ENCODE results near the gene CDK18.
A peak's percentile ranks its signal among the peaks of the same experiment; 100 is the strongest.

CDK18 gene

GRCh38 chr1:205527931-205528330, 23.5 kb downstream of the CDK18 start:
- no peak for TF ChIP-seq CTCF (IDR thresholded peaks at IDR 0.05; ENCODE audit: low read depth, low read length)
- in situ Hi-C loops (cut with HindIII; ENCODE audit: low sequenced_read_pairs), result no loop called here
- DNase-seq (ENCODE audit: low read depth, low spot score), result no peak
- H3K4me3 ChIP-seq (ENCODE audit: low read depth, low read length), result no peak overlapping the region

DNA sequence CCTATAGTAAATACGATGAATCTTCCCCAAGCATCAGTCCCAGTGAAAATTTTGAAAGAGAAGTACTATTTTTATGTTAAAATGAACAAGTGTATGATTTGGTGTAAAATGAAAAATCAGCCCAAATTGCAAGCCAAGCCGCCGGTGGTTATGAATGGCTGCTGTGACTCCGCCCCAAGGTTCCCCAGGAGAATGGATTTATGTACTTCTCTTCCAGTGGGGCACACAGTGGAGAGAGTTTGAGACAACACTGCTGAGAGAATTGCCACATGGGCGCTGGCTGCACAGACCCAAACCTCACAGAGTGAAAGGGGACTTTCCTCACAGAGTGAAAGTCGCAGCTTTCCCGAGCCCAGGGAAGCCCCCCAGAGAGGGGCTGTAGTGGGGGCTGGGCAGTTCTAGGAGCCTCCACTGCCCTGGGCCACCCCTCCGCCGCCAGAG, 24.0 kb downstream of the CDK18 start:
- no peak overlapping the region for H3K4me3 ChIP-seq (ENCODE audit: low read depth, low read length)
- in situ Hi-C loops (cut with HindIII; ENCODE audit: low sequenced_read_pairs), result no loop called here
- TF ChIP-seq CTCF (IDR thresholded peaks at IDR 0.05; ENCODE audit: low read depth, low read length), result no peak
- no peak for DNase-seq (ENCODE audit: low read depth, low spot score)

- DNase-seq (ENCODE audit: low read depth, low spot score), result peak; percentile 55
These were observed 24.7 kb downstream of the CDK18 start for GRCh38 chr1:205528887-205529825.

DNA sequence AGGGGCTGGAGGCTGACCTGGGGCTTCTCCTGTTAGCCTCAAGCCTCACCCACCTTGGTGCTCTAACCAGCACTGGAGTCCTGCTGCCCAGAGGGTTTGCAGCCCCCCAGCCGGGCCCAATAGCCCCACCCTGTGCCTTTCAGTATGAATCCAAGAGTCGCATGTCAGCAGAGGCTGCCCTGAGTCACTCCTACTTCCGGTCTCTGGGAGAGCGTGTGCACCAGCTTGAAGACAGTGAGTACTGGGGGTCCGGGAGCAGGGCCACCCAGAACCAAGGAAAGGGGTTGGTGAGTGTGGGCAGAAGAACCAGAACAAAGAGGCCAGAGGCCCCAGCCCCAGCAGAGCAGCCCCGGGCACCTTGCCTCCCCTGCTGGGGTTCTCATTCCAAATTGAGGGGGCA, 25.6 kb downstream of the CDK18 start:
- TF ChIP-seq CTCF (IDR thresholded peaks at IDR 0.05; ENCODE audit: low read depth, low read length), result no peak
- in situ Hi-C loops (cut with HindIII; ENCODE audit: low sequenced_read_pairs), result no loop called here

More at GRCh38 chr1:205528887-205529825, 24.7 kb downstream of the CDK18 start:
- TF ChIP-seq CTCF (IDR thresholded peaks at IDR 0.05; ENCODE audit: low read depth, low read length), result peak; percentile 94
- in situ Hi-C loops (cut with HindIII; ENCODE audit: low sequenced_read_pairs), result no loop called here
- peak overlapping the region; percentile 32 for H3K4me3 ChIP-seq (ENCODE audit: low read depth, low read length)

GRCh38 chr1:205531191-205532025, 26.9 kb downstream of the CDK18 start:
- H3K4me3 ChIP-seq (ENCODE audit: low read depth, low read length), result no peak overlapping the region
- no peak for DNase-seq (ENCODE audit: low read depth, low spot score)
- no peak for TF ChIP-seq CTCF (IDR thresholded peaks at IDR 0.05; ENCODE audit: low read depth, low read length)
- in situ Hi-C loops (cut with HindIII; ENCODE audit: low sequenced_read_pairs), result no loop called here

More for the DNA sequence above, 25.6 kb downstream of the CDK18 start:
- no peak overlapping the region for H3K4me3 ChIP-seq (ENCODE audit: low read depth, low read length)
- no peak for DNase-seq (ENCODE audit: low read depth, low spot score)

DNA sequence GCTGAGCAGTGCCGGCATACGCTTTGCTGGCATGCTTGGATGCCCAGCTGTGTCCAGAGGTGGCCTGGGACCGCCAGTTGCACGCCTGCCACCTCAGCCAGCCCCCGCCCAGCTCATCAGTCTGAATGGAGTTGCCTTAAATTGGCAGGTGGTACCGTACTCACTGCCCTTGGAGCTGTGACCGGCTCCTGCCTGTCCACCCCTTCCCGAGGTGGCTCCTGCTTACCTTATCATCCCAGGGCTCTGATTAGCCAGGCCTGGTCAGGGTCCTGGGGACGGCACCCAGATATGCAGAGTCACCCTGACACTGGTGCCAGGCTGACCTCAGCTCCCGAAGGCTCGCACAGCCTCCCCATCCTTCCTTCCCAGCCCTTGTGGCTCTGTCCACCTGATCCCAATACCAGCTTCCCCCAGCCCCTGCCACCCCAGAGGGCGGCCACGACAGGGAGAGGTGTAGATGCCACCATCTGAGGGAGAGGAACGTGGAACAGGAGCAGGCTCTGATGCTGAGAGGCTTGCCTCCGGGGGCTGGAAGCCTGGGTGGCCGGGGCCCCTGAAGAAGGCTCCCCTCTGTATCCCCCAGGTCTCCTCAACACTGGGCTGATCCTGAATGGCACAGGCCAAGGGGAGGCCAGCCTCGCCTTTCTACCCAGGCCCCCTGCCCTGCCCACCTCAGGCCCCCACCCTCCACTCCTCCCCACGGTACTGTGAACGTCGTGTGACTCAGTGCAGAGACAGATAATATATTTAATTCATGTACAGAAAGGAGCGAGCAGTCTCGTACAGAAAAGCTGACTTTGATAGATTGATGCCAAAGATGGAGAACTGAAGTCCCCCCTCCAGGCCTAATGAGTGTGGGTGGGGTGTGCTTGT, 27.8 kb downstream of the CDK18 start:
- no peak overlapping the region for H3K4me3 ChIP-seq (ENCODE audit: low read depth, low read length)
- in situ Hi-C loops (cut with HindIII; ENCODE audit: low sequenced_read_pairs), result no loop called here
- no peak for TF ChIP-seq CTCF (IDR thresholded peaks at IDR 0.05; ENCODE audit: low read depth, low read length)
- no peak for DNase-seq (ENCODE audit: low read depth, low spot score)

Measured in astrocyte of the spinal cord (primary cell).